NCI-H524 (cell line): ENCODE results near the gene ARHGAP8.
"Not testable (repeated sequence)": the region's sequence is repeated elsewhere in the genome, so short reads cannot be mapped to it uniquely, and the experiment has no call there.

ENCODE experiments used
- DNase-seq, 2 experiments: peaks; one replicate each; lab custom pipeline; 2025; lab: John Stamatoyannopoulos, UW

Gene ARHGAP8

GRCh38 chr22:44739666-44740065 is 12.7 kb upstream of the ARHGAP8 start:
- not testable (repeated sequence) for DNase-seq

- DNase-seq = no peak
These were observed 12.1 kb upstream of the ARHGAP8 start for GRCh38 chr22:44740307-44740706.

- no peak for DNase-seq
These were observed 10.4 kb upstream of the ARHGAP8 start for GRCh38 chr22:44741929-44742328.

GRCh38 chr22:44743247-44743646 is 9.1 kb upstream of the ARHGAP8 start:
- DNase-seq = no peak

- no peak for DNase-seq
These were observed 8.6 kb upstream of the ARHGAP8 start for GRCh38 chr22:44743804-44744211.

- DNase-seq = no peak
These were observed 6.3 kb upstream of the ARHGAP8 start for GRCh38 chr22:44745853-44746789.

- DNase-seq = not testable (repeated sequence)
These were observed 4.6 kb upstream of the ARHGAP8 start for GRCh38 chr22:44747784-44748127.

- no peak for DNase-seq
These were observed 3.9 kb upstream of the ARHGAP8 start for GRCh38 chr22:44748524-44748923.

GRCh38 chr22:44750481-44750880 is 1.9 kb upstream of the ARHGAP8 start:
- DNase-seq = no peak

- DNase-seq = no peak
These were observed 1.0 kb downstream of the ARHGAP8 start for GRCh38 chr22:44753189-44754042.

- DNase-seq = no peak
These were observed 2.6 kb downstream of the ARHGAP8 start for GRCh38 chr22:44754998-44755397.

- no peak for DNase-seq
These were observed 3.0 kb downstream of the ARHGAP8 start for GRCh38 chr22:44755417-44755816.

- DNase-seq = no peak
These were observed 3.6 kb downstream of the ARHGAP8 start for GRCh38 chr22:44755956-44756361.

GRCh38 chr22:44758344-44758973 is 6.1 kb downstream of the ARHGAP8 start:
- DNase-seq = peak; percentile 51 to 72

GRCh38 chr22:44759001-44759400 is 6.6 kb downstream of the ARHGAP8 start:
- DNase-seq = no peak

- no peak for DNase-seq
These were observed 7.3 kb downstream of the ARHGAP8 start for GRCh38 chr22:44759430-44760310.

- no peak for DNase-seq
These were observed 8.1 kb downstream of the ARHGAP8 start for GRCh38 chr22:44760476-44760875.

GRCh38 chr22:44761025-44761424 is 8.7 kb downstream of the ARHGAP8 start:
- DNase-seq = no peak

- DNase-seq = no peak
These were observed 12.0 kb downstream of the ARHGAP8 start for GRCh38 chr22:44764373-44764772.

- no peak for DNase-seq
These were observed 12.6 kb downstream of the ARHGAP8 start for GRCh38 chr22:44764974-44765373.

- no peak for DNase-seq
These were observed 13.4 kb downstream of the ARHGAP8 start for GRCh38 chr22:44765571-44766285.
